ENCODE data around the gene KLF18.

The KLF18 gene

DNA sequence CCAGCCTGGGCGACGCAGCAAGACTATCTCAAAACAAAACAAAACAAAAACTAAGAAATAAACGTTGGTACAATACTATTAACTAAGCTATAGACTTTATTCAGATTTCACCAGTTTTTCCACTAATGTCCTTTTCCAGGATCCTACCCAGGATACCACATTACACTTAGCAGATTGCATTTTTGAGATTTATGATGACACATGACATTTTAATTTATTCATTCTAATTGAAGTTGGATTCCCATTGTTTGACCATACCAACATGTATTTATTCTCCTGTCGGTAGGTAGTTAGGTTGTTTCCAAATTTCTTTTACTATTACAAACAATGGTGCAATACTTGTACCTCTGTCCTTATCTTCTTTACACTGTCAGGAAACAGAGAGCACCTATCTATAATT lies 29.6 kb downstream of the KLF18 start:
- DNase-seq (ENCODE audit: low read depth), result no peak
- TF ChIP-seq, protein P1, sequence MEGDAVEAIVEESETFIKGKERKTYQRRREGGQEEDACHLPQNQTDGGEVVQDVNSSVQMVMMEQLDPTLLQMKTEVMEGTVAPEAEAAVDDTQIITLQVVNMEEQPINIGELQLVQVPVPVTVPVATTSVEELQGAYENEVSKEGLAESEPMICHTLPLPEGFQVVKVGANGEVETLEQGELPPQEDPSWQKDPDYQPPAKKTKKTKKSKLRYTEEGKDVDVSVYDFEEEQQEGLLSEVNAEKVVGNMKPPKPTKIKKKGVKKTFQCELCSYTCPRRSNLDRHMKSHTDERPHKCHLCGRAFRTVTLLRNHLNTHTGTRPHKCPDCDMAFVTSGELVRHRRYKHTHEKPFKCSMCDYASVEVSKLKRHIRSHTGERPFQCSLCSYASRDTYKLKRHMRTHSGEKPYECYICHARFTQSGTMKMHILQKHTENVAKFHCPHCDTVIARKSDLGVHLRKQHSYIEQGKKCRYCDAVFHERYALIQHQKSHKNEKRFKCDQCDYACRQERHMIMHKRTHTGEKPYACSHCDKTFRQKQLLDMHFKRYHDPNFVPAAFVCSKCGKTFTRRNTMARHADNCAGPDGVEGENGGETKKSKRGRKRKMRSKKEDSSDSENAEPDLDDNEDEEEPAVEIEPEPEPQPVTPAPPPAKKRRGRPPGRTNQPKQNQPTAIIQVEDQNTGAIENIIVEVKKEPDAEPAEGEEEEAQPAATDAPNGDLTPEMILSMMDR (conservative IDR thresholded peaks at IDR 0.05; ENCODE audit: low read length), result no peak
- H3K4me3 ChIP-seq (ENCODE audit: low read length), result no peak overlapping the region

DNA sequence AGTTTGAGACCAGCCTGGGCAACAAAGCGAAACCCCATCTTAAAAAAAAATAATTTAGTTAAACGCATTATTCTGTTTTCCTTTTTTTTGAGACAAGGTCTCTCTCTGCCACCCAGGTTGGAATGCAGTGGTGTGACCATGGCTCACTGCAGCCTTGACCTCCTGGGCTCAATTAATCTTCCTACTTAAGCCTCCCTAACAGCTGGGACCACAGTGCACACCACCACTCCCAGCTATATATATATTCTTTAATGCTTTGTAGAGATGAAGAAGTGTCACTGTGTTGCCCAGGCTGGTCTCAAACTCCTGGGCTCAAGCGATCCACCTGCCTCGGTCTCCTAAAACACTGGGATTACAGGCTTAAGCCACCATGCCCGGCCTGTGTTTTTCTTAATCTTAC lies 30.5 kb downstream of the KLF18 start:
- no peak overlapping the region for H3K4me3 ChIP-seq (ENCODE audit: low read length)
- TF ChIP-seq, protein P1 (conservative IDR thresholded peaks at IDR 0.05; ENCODE audit: low read length), result no peak
- no peak for DNase-seq (ENCODE audit: low read depth)

DNA sequence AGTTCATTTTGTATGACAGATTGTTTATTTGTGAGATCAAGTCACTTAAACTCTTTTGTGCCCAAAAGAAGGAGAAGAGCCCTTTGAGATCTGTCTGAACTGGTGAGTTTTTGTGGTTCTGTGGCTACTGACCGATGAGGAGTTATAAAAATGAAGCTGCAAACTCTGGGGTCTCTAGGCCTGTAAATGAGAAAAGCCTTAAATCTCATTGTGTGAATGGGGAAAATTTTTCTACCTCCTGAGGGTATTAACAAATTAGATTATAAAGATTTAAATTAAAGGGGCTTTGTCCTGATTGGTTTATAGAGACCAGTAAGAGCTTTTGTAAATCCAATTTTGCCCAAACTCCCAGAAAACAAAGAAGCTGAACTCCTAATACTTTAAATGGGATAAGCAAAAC lies 32.5 kb downstream of the KLF18 start:
- TF ChIP-seq, protein P1 (conservative IDR thresholded peaks at IDR 0.05; ENCODE audit: low read length), result no peak
- H3K4me3 ChIP-seq (ENCODE audit: low read length), result no peak overlapping the region
- no peak for DNase-seq (ENCODE audit: low read depth)

DNA sequence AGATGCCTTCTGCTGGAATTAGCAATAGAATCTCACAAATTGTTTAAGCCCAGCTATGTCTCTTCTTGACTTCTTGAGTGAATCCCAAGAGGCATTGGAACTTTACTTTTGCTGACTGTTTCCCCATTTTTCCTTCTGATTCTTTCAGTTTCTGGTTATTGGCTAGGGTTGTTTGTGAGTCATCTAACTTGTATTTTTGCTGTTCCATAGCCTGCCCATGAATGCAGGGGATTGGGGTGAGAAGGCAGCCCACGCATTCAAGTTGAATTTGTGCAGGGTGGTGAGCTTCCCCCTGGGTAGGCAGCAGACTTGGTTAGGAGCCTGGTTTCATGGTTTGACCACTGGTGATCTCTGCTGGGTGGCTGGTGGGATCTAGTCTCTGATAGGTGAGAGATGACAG lies 33.2 kb downstream of the KLF18 start:
- DNase-seq (ENCODE audit: low read depth), result peak; percentile 53
- no peak overlapping the region for H3K4me3 ChIP-seq (ENCODE audit: low read length)
- TF ChIP-seq, protein P1 (conservative IDR thresholded peaks at IDR 0.05; ENCODE audit: low read length), result no peak

DNA sequence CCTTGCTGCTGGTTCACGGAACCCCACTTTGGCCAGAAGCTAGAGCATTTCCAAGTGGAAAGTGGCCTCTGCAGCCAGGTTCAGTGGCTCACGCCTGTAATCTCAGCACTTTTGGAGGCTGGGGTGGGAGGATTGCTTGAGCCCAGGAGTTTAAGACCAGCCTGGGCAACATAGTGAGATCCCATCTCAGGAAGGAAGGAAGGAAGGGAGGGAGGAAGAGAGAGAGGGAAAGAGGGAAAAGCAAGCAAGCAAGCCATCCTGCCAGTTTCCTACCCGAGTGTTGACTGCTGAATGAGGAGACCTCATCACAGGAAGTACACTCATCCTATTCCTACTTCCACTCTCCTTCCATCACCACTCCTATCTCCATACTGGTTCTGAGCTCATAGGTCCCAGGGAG lies 35.6 kb downstream of the KLF18 start:
- TF ChIP-seq, protein P1 (conservative IDR thresholded peaks at IDR 0.05; ENCODE audit: low read length), result no peak
- no peak for DNase-seq (ENCODE audit: low read depth)
- H3K4me3 ChIP-seq (ENCODE audit: low read length), result no peak overlapping the region

DNA sequence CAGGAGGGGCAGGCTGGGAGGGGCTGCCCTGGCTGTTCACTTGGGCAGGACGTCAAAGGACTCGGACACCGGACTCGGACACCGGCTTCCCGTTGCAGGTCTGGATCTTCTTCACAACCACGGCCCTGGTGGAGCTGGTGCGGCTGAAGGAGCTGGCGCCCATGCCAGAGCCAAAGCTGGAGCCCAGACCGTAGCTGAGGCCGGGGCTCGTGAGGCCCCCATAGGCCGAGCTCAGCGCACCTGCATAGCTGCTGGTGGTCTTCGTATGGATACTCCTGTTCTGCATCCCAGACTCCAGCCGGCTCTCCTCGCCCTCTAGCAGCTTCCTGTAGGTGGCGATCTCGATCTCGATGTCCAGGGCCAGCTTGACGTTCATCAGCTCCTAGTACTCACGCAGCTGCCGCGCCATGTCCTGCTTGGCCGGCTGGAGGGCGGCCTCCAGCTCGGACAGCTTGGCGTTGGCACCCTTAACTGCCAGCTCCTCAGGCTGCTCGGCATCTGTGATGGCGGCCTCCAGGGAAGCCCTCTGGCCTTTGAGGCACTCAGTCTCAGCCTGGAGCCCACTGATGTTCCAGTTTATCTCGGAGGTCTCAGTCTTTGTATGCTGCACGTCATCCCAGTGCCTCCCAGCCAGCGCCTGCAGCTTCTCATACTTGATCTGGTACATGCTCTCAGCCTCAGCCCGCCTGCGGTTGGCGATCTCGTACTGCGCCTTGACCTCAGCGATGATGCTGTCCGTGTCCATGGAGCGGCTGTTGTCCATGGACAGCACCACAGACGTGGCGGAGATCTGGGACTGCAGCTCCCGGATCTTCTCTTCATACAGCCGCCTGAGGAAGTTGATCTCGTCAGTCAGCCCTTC lies 37.9 kb downstream of the KLF18 start:
- no peak overlapping the region for H3K4me3 ChIP-seq (ENCODE audit: low read length)
- no peak for DNase-seq (ENCODE audit: low read depth)
- TF ChIP-seq, protein P1 (conservative IDR thresholded peaks at IDR 0.05; ENCODE audit: low read length), result no peak

DNA sequence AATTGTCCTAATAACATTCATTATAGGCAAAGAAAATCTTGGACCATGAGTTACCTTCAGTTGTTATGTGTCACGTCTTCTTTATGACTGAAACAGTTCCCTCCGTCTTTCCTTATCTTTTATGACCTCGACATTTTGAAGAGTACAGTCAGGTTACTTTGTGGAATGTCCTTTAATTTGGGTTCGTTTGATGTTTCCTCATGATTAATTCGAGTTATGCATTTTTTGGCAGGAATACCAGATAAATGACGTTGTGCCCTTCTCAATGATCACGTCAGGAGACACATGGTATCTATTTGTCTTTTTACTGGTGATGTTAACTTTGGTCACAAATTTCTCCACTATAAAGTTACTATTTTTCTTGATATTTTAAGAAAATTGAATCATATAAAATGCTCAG lies 40.1 kb downstream of the KLF18 start:
- H3K4me3 ChIP-seq (ENCODE audit: low read length), result no peak overlapping the region
- DNase-seq (ENCODE audit: low read depth), result no peak
- TF ChIP-seq, protein P1 (conservative IDR thresholded peaks at IDR 0.05; ENCODE audit: low read length), result no peak
